GOT3 (cell line): Measurements from ENCODE around the gene PVALEF.

ENCODE experiments used
- DNase-seq: peaks from one replicate; lab custom pipeline; 2025; ENCODE audit warnings: mixed read lengths; lab: John Stamatoyannopoulos, UW

Gene PVALEF

DNA sequence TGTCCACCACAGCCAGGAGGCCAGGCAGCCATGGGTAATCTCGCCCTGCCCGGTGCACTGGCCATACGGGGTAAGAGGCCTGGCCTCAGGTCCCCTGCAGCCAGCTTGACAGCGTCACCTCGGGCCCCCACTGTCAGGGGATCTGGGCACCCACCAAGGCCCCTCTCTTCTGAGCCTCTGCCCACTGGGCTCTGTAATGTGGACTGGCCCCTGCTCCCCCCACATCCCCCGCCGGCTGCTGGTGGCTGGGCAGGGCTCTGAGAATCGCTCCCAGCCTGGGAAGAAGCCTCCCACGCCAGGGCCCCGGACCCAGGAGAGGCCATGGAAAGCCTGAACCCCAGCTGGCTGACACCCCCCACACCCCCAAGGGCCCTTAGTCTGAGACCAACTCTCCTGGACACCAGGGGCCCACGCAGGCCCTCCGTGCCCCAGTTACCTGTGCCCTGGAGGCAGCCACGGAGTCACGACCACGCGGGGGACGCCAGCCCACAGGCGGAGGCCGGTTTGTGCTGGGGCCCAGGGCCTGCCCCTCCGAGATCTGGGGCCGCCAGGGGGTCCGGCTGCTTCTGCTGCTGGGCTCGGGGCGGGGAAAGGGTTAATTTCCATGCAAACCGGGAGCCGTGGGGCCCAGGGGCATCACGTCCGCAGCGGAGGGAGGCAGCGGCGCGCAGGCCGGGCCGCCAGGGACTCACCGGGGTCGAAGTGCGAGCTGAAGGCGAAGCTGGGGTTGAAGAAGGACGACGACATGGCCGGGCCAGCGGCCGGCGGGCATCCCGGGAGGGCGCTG lies at the start of gene PVALEF:
Gene PVALEF, plus strand, starts transcription at position 262 of the 787 bp plus-strand sequence. CDS start 15,720 bp downstream, outside the sequence.
- no peak for DNase-seq

DNA sequence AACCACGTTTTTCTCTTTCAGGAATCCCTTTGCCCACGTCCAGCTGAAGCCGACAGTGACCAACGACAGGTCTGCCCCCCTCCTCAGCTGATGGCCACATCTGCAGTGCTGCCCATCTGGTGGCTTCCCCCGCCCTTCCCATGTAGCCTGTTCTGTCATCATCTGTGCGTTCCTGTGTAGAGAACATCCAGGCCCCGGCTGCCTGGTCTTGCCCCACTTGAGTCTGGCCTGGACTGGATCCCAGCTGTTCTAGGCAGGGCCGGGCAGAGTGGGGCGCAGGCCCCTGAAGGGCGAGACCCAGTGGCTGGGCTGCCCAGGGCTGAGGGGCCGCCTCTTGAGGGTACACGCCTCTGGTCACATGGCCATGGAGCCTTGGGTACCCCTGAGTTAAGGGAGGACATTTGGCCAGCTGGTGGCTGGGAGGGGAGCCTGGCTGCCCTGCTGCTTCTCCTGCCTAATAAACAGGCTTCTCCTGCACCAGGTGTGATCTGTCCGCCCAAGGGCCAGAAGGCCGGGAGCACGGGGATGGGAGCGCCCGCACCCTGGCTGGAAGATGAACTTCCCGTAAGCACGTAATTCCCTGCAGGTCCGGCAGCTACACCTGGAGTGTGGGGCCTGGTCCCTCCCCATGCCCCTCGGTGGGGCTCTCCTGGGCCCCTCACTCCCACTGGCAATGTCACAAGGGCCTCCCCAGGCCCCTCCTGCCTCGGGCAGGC lies 49.4 kb upstream of the PVALEF start:
- DNase-seq, result no peak

DNA sequence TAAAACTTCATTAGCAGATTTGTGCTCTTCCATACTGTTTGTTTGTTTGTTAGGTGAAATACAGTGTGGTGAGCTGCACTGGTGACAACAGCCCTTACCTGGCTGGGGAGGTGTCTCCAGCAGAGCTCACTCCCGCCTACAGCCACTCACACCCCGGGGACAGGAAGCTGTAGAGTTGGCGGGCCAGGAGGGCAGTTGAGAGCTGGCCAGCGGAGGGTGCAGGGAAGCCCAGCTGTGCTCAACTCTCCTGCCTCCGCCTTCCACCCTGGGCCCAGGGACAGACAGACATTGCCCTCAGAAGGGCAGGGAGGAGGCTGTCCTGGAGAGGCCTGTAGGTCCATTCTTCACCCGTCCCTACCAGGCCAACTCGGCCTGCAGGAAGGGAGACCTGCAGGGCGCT lies 48.6 kb upstream of the PVALEF start:
- DNase-seq, result no peak

DNA sequence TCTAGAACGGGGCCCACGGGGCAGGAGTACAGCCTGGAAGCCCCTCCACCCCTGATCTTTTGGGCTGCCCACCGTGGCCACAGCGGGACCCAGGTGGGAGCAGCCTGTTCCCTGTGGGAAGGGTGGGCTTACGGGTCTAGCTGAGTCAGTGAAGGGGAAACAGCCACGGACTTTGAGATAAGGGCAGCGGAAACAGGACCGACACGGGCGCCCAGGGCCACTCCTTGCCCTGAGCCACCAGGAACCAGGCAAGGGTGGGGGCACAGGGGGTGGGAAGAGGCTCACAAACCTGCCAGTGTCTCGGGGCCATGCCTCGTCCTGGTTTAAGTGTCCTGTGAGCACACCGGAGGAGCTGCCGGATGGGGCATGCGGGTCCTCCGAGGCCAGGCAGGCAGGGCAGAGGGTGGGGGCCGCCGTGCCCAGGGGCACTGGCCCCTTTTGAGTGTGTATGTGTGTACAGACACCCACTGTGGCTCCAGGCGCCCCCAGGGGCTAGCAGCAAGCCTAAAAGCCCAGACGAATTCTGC lies 47.6 kb upstream of the PVALEF start:
- DNase-seq, result no peak

DNA sequence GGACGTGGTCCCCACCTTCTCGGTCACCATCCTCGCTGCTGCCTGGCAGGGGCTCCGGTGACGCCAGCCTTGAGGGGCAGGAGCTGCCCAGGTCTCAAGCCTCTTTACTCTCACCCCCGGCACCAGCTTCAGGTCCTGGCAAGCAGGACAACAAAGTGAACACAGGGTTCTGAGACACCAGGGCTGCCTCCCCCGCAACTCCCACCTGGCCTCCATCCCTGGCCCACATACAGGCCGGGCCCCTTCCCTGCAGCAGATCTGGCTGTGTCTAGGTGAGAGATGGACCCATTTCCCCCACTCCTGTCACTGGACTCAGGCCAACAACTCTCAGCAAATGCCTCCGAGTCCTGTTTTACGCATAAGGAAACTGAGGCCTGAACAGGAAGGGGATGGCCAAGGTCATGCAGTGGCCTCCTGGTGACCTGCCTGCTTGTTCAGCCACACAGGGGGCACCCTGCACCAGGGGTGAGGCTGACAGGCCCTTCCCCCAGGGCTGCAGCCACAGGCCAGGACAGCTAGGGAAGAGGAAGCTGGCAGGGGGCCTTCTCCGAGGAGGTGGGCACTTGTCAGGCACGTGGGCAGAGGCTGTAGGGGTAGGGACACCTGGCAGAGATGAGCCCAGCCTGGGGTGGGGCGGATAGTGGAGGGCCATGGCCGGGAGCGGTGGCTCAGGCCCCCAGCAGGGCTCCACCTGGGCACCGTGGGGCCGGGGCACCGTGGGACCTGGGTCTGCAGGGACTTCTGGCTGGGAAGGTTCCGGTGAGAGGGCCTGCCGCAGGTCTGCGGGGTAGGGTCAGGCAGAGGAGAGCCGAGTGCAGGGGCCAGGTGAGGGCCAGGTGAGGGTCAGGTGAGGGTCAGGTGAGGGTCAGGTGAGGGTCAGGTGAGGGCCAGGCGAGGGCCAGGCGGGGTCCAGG lies 46.7 kb upstream of the PVALEF start:
- DNase-seq, result no peak

DNA sequence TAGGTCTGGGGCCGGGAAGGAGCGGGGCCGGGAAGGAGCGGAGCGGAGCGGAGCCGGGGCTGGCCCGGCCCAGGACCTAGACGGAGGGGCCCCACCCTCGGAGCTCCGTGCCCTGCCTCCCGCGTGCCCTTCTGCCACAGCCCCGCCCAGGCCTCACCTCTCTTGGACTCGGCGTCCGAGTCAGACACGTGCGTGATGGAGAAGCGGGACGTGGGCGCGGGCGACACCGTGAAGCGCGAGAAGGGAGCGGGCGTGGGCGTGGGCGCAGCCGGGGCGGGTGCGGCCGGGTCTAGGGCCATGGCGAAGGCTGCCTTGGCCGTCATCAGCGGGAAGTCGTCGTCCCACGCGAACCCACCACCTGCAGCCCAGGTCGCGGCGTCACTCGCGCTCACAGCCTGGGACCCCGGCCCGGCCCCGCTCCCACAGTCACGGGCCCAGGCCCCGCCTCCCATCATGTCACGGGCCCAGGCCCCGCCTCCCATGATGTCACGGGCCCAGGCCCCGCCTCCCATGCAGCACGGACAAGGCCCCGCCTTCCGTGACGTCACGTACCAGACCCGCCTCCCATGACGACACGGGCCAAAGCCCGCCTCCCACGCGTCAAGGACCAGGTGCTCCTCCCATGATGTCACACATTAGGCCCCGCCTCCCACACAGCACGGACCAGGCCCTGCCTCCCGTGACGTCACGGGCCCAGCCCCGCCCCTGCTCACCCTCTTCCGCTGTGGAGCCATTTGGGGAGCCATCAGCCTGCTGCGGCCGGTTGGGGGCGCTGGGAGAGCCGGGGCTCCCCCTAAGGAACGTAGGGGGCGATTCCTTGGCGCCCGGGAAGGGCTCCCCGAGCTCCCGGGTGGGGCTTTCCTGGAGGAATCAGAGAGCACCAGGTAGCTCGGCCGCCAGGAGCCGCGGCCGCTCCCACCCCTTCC lies 45.8 kb upstream of the PVALEF start:
- DNase-seq, result peak; percentile 57

DNA sequence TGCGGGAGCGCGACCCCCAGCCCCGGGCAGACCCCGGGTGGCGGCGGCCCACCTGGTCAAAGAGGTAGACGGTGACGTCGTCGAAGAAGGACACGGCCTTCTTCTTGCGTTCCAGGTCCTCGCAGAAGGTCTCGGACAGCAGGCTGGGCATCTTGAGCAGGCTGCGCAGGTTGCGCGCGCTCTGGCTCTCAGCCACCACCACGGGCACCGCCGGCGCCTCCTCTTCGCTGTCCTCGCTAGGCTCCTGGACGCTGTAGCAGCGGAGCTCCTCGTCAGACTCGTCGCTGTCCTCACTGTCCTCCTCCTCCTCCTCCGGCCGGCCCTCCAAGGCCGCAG lies 45.2 kb upstream of the PVALEF start:
- DNase-seq, result no peak

DNA sequence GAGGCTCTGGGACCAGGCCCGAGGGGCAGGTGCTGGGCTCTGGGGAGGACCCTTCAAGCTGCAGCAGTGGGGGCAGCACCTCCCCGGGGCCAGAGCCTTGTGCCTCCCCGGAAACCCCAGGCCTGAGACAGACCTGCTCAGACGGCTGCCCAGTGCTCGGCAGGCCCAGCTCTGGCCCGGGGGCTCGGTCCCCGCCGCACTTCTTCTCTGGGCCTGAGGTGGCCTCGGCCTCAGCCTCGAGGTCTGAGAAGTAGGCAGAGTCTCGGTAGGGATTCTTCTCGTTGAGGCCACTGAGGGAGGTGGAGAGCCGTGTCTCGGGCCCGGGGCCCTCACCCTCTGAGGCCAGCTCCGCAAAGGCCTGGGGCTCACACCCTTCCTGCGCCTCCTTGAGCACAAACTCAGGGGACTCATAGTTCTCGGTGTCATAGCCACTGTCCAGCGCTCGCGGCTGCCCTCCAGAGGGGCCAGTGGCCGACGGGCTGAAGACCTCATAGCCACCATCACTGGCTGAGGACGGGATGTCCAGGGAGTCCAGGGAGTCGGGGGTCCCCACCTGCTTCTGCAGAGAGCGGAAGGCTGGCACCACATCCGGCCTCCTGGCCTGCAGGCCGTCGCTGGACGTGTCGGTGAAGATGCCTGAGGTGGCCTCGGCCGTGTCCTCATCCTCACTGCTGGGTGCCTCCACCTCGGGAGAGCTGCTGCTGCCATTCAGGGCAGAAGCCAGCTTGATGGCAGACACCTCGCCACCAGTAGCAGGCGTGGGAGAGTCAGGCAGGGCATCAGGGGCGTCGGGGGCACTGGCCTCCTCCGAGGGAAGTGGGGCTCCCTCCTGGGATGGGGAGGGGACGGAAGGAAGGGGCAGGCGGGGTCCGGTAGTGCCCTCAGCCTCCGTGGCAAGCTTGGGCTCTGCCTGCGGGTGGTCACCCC lies 44.3 kb upstream of the PVALEF start:
- no peak for DNase-seq

DNA sequence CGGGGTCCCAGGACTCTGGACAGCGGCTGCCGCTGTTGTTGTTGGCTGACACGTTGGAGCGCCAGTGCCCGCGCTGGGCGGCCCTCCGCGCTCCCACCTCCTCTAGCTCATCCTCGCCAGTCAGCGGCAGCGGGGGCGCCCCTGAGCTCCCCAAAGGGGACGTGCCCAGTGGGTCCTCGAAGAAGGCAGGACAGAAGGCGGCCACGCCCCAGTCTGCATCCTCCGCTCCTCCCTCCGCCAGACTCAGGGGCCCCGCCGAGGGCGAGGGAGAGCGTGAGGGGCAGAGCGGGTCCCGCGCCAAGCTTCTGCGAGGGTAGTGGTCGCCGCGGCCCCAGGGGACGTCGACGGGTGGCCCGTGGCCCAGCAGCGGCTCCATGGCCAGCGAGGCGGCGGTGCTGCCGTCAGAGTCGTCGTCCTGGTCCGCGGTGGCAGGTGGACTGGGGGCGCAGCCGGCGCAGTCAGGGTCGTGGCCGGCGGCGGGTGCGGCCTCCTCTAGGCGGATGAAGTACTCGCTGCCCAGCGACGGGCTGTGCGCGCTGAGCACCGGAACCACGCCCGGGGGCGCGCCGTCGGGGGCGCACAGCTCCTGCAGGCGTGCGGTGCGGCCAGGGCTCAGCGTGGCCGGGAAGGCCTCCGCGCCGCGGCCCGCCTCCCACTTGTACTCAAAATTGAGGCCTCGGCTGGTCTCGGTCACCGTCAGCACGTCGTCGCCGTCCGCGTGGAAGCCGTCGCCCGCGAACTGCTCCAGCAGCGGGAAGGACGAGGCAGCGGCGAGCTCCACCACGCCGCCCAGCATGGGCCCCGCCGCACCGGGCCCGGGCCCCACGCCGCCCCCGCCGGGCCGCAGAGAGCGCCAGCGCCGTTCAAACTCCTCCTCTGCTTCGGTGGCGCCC lies 43.2 kb upstream of the PVALEF start:
- no peak for DNase-seq

DNA sequence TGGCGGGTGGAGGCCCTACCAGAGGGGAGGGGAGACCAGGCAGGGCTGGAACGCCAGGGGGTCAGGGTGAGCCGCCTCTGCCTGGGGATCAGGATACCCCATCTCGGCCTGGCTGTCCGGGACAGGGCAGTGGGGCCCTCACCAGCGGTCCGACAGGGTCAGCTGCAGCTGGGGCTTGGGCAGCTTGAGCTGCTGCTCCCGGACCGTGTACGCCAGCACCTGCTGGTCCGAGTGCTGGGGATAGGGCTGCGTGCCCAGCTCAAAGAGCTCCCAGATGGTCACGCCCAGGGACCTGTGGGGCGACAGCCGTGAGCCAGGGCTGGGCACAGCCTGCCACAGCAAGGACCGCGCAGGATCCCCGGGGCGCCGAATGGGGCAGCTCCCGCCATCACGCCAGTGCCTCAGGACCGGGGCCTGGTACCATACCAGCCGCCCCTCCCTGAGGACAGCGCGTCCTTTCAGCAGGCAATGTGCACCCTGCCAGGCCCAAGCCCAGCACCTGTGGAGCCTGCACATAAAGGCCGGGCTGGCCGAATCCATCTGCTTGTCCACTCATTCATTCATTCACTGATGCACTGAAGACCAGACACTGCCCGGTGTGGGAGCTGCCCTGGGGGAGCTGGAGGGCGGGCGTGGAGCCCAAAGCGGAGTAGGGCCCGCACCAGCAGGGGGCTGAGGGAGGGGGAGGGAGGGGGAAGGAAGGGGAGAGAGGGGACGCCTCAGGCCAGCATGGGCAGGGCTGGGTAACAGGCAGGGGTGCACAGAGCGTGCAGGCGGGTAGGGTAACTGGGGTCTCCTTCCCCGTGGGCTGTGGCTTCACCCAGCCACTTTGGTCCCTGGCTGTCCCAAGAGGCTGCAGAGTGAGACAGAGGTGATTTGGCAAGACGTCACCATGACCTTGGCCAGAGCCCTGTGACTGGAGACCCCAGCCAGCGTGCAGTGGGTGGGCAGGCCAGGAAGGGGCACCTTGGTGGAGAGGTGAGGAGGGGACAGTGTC lies 42.0 kb upstream of the PVALEF start:
- DNase-seq, result no peak

DNA sequence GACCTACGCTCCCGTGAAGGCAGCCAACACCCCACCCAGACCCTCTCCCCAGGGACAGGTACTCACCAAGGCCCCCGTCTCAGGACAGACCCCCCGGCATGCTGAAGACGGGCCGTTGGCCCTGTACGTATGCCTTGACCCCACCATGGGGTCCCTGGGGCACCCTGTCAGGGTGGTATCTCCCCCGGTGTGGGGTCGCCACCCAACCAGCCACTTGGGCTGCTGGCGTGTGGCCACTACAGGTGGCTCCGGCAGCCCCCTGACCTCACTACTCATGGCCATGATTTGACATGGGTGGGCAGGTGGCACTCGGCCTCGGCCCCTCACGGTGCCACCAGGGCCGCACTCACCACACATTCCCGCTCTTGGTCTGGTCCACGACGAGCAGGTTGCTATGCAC lies 40.9 kb upstream of the PVALEF start:
- no peak for DNase-seq

DNA sequence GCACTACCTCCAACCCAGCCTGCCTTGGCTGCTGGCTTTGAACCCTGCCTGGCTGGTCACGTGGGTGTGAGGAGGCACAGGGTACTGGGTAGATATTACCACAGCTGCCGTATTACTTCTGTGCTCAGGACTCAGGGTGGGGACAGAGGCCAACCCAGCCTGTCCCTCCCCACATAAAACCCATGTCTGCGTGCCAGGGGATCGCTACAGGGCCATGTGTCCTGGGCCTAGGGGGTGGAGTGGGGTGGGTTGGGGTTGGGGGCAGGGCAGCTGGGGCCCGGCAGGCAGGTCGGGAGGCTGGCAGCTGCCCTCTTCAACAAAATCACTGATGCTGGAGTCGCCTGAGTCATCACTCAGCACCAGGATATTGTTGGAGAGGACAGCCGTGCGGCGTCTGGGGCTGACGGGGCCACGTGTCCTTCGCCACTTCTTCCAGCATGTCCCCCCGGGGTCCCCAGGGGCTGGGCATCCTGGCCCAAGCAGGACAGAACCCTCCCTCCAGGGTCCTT lies 39.7 kb upstream of the PVALEF start:
- DNase-seq, result no peak

DNA sequence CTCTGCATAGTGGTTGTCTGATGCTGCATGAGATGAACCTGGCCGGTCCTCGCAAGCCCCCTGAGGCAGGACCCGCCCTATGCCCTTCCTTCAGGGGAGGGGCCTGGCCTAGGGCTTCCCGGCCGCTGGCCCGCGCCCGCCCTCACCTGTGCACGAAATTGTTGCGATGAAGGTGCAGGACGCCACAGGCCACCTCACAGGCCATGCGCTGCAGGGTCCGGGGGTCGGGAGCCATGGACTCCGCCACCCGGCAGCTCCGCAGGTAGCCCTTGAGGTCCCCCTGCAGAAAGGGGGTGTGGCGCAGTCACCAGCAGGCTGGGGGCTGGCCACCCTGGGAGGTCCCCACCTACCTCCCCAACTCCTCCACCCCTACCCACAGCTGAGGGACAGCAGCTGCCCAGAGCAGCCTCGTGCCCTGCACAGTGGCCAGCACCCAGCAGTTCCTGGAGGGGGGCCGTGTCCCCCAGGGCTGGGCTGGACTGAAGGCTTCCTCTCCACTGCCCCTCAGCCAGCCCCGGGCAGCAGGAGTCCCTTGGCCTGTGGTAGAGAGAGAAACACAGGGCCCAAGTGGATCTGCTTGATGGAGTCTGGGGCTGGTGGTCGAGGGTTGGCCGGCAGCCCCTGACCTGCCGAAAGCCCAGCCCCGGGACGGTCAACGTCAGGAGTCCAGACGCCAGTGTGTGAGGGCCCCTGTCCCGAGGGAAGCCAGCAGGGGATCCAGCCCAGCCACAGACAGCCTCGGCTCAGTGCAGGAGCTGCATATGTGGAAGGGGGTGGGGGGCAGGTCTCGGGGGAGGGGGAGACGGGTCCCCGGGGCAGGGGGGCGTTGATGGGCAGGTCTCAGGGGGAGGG lies 38.8 kb upstream of the PVALEF start:
- no peak for DNase-seq

DNA sequence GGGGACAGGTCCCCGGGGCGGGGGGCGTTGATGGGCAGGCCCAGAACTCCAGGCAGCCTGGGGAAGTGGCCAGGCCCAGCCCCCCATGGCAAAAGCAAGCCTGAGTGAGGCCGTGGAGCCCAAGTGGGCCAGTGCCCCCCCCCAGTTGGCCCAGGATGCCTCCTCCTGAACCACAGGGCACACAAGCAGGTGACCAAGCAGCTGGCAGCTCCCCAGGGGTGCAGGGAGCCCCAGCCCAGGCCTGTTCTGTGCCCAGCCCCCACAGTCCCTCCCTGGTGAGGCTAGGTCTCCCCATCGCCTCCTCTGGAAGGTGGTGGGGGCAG lies 38.2 kb upstream of the PVALEF start:
- DNase-seq, result no peak

DNA sequence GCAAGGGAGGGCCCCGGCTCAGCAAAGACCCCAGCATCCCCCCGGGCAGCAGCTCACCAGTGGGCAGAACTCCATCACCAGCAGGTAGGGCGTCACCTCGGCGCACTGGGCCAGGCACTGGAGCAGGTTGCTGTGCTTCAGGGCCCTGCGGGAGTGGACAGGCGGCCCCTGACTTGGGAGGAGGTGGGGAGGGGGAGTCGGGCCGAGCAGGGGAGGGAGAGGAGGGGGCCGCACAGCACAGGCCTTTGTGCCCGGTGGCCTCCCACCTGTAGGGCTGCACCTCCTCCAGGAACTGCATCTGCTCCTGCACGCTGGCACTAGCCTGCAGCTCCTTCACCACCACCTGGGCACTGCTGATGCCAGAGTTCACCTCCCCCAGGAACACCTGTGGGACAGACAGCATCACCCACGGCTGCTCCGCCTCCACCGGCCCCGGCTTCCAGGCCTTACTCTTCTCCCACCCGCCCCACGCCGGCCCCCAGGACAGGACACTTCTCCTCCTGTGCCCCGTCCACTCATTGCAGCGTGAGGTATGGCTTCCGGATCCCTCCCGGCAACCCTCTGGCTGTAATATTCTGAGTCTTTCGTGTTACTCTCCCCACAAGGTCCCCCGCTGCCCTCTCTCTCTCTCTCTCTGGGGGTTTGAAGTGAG lies 37.7 kb upstream of the PVALEF start:
- no peak for DNase-seq

DNA sequence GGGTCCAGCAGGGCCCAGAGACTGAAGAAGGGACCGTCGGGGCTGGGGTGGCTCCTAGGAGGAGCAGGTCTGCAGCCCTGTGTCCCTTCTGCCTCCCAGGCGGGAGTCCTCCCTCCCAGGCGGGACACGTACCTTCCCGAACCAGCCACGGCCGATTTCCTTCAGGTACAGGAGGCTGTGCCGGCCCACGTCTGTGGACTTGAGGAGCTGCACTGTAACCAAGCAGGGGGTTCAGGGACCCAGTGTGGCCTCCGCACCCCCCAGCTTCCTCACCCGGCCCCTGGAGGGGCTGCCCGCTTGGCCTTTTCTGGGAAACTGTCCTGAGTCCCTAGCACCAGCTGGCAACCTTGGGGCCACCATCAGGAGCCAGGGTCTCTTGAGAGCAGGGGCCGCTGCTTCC lies 37.0 kb upstream of the PVALEF start:
- no peak for DNase-seq
